ENCODE results near the gene KIF6. TPM values are rescaled to one million over a fixed set of nuclear protein-coding genes. Genes with fewer than 3 reads are reported as not detected.
A peak's percentile ranks its signal among the peaks of the same experiment; 100 is the strongest.

Gene KIF6
- polyA plus RNA-seq, 3 donors, result not detected

GRCh38 chr6:39428816-39429215 is 296.4 kb downstream of the KIF6 start:
- WGBS (ENCODE audit: insufficient coverage), result 79% methylated on average over 6 of the region's 7 CpGs
- H4K20me1 ChIP-seq (ENCODE audit: insufficient read depth, low read length), result no peaks in the 10 kb centered on the region
- H3K27ac Mint-ChIP-seq, result no peak overlapping the region
- TF ChIP-seq CTCF (IDR thresholded peaks at IDR 0.05), result no peak
- no peaks in the 10 kb centered on the region for H3K36me3 ChIP-seq (replicated peaks in 1 of 2; ENCODE audit: control insufficient read depth in 1 of 2, insufficient read depth in 2 of 2, low read length in 2 of 2)
- H2AFZ ChIP-seq (ENCODE audit: insufficient read depth, low read depth, low read length, poor library complexity, severe bottlenecking), result no peak overlapping the region
- H3K27ac ChIP-seq (ENCODE audit: low read depth in 1 of 2, low read length in 2 of 2), result no peak overlapping the region
- peaks cover 0 to 3% (median 0%) of the 10 kb centered on the region in 3 donors for H3K27me3 Mint-ChIP-seq (ENCODE audit: low read depth in 3 of 3)
- H3K4me3 ChIP-seq (replicated peaks in 1 of 3; ENCODE audit: low read depth in 2 of 3, low read length in 3 of 3), result no peak overlapping the region
- H3K9me3 ChIP-seq (replicated peaks in 1 of 2; ENCODE audit: control insufficient read depth in 1 of 2, insufficient read depth in 1 of 2, low read length in 2 of 2), result no peaks in the 10 kb centered on the region
- H3K36me3 Mint-ChIP-seq, result no peaks in the 10 kb centered on the region
- no peaks in the 10 kb centered on the region for H3K79me2 ChIP-seq (ENCODE audit: insufficient read depth, low read length)
- intact Hi-C loops (cut with micrococcal nuclease), result no loop called here
- H3K4me1 Mint-ChIP-seq, result peaks cover 14% of the 10 kb centered on the region
- no peak overlapping the region for H3K4me3 Mint-ChIP-seq
- no peaks in the 10 kb centered on the region for H3K27me3 ChIP-seq (ENCODE audit: control insufficient read depth in 2 of 2, insufficient read depth in 2 of 2, low read length in 2 of 2)
- H3K4me1 ChIP-seq (ENCODE audit: control insufficient read depth in 1 of 2, insufficient read depth in 2 of 2, low read length in 2 of 2), result no peaks in the 10 kb centered on the region
- peak in 1 of 3 donors; percentile 8 for DNase-seq
- H3K9ac ChIP-seq (ENCODE audit: insufficient read depth, low read length, poor library complexity, severe bottlenecking), result no peak overlapping the region
- no peak overlapping the region for H3K4me2 ChIP-seq (replicated peaks; ENCODE audit: extremely low read depth, low read length, poor library complexity, severe bottlenecking)
- H3K9me3 Mint-ChIP-seq, result peaks cover 0 to 2% (median 0%) of the 10 kb centered on the region in 7 donors

- Histone ChIP-seq H4K20me1 (ENCODE audit: insufficient read depth, low read length) (no peaks in the 10 kb centered on the region), H3K4me3 (replicated peaks in 1 of 3; ENCODE audit: low read depth in 2 of 3, low read length in 3 of 3) (no peak overlapping the region), H3K4me1 (ENCODE audit: control insufficient read depth in 1 of 2, insufficient read depth in 2 of 2, low read length in 2 of 2) (no peaks in the 10 kb centered on the region), H3K36me3 (replicated peaks in 1 of 2; ENCODE audit: control insufficient read depth in 1 of 2, insufficient read depth in 2 of 2, low read length in 2 of 2) (no peaks in the 10 kb centered on the region), H3K4me2 (replicated peaks; ENCODE audit: extremely low read depth, low read length, poor library complexity, severe bottlenecking) (no peak overlapping the region), H3K79me2 (ENCODE audit: insufficient read depth, low read length) (no peaks in the 10 kb centered on the region), H3K27ac (ENCODE audit: low read depth in 1 of 2, low read length in 2 of 2) (no peak overlapping the region), H3K9me3 (replicated peaks in 1 of 2; ENCODE audit: control insufficient read depth in 1 of 2, insufficient read depth in 1 of 2, low read length in 2 of 2) (no peaks in the 10 kb centered on the region), H2AFZ (ENCODE audit: insufficient read depth, low read depth, low read length, poor library complexity, severe bottlenecking) (no peak overlapping the region), H3K27me3 (ENCODE audit: control insufficient read depth in 2 of 2, insufficient read depth in 2 of 2, low read length in 2 of 2) (no peaks in the 10 kb centered on the region), H3K9ac (ENCODE audit: insufficient read depth, low read length, poor library complexity, severe bottlenecking) (no peak overlapping the region)
- Mint-ChIP-seq H3K4me1 (peaks cover 14% of the 10 kb centered on the region), H3K27me3 (ENCODE audit: low read depth in 3 of 3) (peaks cover 0 to 2% (median 0%) of the 10 kb centered on the region in 3 donors), H3K9me3 (peaks cover 0 to 2% (median 0%) of the 10 kb centered on the region in 7 donors), H3K27ac (no peak overlapping the region), H3K36me3 (no peaks in the 10 kb centered on the region), H3K4me3 (no peak overlapping the region)
- no CpG with 5 or more reads among the region's 3 CpGs for WGBS (ENCODE audit: insufficient coverage)
- no peak for TF ChIP-seq CTCF (IDR thresholded peaks at IDR 0.05)
- DNase-seq, result no peak
- intact Hi-C loops (cut with micrococcal nuclease), result no loop called here
Observed at GRCh38 chr6:39428152-39428551, 297.1 kb downstream of the KIF6 start.

All from CD14-positive monocyte (primary cell).